Activated CD4-positive, alpha-beta T cell treated with anti-CD3 and anti-CD28 coated beads for 4 hours (primary cell): Measurements from ENCODE around the gene PSD4.

ENCODE experiments used
- DNase-seq, 2 donors: peaks; one replicate each; pipeline ENCODE4 v3.0.0-alpha.2; 2020

PSD4 gene

DNA sequence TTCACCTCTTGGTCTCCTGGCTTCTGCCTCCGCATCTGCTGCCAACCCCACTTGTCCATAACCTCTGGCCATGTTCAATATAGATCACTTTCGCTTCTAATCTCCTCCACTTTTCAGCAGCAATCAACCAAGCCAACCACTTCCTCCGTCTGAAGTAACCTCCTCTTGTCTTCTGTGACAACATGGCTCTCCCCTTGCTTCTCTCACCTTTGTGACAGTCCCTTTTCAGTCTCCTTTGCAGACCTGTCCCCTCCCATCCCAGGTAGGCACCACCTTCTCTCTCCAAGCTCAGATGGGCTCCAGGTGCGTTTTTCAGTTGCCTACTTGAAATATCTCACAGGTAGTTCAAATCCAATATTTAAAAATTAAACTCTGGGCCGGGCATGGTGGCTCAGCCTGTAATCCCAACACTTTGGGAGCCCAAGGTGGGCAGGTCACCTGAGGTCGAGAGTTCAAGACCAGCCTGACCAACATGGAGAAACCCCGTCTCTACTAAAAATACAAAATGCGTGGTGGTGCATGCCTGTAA lies 4.7 kb upstream of the PSD4 start:
- DNase-seq = no peak

DNA sequence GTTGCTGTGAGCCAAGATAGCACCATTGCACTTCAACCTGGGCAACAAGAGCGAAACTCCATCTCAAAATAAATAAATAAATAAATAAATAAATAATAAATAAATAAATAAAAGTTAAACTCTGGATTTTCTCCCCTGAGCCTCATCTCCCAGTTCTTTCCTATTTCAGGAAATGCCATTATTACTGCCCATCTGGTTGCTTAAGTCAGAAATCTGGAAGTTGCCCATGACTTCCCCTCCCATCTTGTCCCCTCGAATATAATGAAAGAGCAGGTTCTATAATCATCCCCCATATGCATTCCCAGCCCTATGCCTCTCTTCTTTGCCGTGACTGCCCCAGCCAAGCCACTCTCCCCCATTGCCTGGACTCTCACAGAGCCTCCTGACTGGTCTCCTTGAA lies 4.2 kb upstream of the PSD4 start:
- DNase-seq = no peak

DNA sequence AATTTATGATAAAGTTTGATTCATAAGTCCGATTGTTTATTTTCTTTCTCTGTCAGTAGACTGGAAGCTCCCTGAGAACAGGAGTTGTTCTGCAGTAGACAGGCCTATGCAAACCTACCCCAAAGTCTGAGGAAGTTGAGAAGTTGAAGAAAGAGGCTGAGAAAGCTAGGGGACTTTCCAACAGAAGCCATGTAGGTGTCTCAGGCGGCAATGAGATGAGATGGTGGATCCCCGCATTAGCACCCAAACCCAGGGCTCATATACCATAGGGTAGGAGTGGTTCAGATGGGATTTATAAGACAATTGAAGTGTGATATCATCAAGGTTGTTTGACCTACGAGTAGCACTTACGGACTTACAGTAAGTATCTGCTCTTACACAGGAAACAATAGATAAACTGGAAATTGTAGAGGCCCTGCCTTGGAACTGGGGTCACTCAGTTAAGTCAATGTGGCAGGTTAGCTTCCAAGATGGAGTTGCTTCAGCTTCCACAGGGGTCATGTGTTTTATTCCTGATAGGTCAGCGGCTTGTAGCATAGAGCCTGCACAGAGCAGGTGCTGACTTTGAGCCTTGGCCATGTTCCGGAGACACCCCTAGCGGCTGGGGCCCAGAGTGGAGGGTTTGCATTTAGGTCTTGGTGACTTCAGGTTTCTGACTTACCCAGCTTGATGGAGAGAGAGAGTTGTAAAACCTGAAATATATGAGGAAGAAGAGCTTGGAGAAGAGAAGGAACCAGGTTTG lies 2.3 kb upstream of the PSD4 start:
- DNase-seq = no peak

DNA sequence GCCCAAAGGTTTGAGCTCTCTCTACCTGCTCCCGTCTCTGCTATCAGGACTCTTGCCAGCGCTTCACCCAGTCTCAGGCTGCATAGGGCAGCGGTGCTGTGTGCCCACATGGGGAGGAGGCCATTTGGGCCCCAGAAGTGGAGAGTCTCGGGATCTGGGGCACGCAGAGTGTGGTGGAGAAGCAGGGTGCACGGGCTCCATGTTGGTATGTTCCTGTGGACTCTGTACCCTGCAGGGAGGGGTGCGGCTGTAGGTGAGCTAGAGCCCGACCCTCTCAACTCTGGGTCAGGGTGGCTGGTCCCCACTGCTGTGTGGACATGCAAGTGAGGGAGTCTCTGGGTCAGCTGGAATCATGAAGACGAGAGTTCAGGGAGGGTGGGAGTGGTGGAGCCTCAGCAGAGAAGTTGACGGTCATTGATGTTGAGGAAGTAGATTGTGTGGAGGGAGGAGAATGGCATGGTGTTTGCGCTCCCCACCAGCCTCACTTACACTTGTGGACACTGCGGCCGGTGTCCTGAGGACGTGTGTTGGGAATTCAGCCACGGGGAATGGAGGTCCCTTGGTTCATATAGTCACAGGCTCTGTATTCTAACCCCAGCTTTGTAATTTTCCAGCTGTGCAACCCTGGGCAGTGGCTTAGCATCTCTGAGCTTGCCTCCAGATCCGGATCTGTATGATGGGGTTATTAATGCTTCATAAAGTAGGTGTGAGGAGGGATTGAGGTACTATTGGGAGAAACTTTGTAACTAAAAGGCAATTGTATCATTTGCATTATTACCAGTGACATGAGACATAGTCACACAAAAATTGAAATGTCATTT lies 840 bp upstream of the PSD4 start:
- DNase-seq = no peak

DNA sequence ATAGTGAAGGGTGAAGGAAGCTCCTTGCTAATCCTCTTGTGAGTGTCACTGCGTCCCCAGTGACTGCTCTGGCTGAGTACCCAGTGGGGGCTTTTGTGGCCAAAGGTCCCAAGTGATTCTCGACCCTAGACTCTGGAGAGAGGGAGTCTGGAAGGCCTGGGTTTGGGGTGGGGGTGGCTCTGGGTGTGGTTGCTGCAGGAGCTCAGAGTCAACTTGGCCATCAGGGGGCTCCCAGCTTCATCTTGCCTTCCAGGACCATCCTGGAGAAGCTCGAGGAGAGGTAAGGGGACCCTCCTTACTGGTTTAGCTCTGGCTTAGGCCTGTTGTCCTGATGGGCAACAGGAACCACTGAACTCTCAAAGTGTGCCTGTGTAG lies 592 bp downstream of the PSD4 start:
- DNase-seq = no peak

DNA sequence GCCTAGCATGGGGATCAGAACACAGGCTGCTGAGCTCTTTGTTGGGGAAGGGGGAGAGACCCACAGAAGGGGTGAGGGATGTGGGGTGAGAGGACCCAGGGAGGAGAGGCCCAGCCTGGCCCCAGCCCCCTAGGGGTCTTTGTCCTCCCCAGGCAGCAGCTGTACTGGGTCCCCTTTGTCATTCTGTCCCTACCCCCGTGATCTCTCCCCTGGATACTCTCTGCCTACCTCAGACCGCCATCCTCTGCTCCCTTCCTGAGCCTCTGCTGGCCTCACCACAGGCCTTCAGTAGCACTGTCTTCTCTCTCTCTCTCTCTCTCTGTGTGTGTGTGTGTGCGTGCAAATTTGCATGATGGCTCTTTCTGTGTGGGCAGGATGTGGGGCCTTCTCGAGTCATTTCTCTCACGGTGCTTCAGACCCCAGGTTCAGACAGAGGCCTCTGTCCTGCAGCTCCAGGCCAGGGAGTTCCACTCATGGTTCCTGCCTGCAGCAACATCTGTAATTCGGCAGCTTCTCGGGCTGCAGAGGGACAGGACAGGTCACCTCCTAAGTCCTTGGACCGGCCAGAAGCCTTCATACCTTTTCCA lies 1.4 kb downstream of the PSD4 start:
- DNase-seq = peak; percentile 50 to 59

DNA sequence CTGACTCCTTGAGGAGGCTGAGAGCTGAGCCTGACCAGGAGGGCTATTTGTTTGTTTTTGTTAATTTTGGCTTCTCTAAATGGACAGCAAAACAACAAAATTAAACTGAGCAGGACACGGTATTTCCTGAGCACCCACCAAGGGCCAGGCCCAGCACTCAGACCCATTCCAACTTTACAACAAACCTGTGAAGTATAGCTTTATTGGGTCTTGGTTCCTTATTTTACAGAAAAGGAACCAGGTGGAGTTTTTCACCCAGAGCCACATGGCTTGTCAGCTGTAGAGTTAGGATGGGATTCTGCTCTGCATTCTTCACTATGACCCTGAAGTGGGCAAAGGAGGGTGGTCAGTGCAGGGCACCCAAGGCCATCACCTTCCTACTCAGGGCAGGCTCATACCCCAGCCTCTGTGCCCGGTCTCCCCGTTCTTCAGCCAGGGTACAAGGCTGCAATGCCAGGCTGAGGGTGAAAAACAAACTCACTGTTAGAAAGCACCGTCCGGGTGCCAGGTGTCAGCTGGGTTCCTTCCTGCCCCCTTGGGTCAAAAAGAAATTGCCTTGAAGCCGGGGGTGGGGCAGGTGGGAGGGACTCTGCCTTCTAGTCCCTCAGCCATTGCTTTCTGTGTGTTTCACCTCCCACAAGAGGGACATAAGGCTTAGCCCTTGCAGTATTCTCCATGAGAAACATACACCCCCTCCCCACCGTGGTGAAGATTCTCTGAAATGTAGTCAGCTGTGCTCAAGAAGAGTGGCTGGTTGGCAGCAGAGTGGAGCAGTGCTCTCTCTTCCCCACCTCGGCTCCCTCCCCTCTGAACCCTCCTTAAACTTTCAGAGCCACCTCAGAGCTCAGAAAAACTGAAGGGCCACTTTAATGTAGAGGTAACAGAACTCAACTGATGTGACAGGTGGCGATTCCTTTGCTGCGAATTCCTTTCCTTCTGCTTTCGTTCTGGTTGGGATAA lies 2.2 kb downstream of the PSD4 start:
- peak in 1 of 2 donors; percentile 29 for DNase-seq

DNA sequence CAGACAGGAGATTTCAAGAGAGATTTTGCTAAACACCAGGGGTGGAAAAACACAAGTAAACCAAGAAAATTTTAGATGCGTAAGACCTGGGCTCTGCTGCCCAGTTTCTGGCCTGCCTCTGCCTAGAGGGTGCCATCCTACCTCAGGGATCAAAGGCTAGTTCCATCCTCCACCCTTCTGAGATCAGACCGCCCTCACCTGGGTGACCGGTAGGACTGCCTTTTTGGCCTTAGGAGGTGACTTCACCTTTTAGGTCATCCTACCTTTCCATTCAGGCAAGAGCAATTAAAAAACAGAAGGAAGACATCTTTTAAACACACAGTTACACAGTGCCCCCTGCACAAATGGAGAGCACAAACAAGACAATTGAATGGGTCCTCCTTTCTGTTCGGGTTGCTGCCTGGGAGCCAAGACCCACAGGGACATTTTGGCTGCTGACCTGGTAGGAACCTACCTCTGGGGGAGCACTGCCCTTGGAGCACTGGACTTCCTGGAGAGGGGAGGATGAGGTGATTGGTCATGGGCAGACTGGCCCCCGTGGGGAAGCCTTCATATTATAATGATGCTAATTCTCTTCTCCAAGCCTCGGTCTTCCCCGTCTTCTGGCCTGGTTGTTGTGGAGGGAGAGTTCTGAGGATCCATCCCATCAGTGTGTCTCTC lies 3.1 kb downstream of the PSD4 start:
- no peak for DNase-seq

DNA sequence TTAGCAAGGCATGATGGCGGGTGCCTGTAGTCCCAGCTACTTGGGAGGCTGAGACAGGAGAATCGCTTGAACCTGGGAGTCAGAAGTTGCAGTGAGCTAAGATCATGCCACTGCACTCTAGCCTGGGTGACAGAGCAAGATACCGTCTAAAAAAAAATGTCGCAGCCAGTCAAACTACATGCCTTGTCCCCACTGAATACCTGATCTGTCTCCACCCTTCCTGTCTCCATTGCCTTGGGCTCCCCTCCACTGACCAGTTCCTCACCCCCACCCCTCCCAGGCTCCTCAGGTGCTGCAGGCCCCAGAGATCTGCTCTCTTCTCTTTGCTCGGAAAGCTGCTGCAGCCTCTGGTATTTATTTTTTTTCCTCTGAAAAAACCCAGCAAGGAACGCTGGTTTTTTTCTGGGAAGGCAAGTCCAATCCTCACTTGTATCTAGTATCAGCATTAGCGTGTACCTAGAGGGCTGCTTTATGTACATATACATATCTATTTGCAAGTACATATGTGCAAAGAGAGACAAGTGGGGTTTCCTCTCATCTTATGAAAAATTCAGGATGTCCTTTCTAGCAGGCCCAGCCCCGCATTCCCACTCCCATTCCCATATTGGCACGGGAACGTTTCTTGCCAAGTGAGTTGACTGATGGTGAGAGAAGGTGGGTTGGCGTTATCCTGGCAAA lies 4.4 kb downstream of the PSD4 start:
- DNase-seq = no peak

DNA sequence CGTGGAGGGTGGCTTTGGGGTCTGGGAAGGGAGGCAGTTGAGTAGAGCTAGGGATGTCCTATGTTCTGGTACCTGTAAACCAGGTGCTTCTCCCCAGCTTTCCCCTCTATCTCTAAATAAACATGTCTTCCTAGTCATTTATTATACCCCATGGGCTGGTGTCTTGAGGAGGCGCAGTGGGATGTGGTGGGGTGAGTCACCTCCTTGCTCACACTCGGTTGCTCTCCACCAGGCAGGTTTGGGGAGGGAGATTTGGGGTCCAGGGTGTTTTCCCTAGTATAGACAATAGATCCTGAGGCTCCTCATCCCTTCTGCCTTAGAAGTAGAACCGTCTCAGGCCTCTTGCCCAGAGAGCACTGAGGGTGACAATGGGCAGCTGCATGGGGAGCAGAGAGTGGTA lies 5.1 kb downstream of the PSD4 start:
- peak; percentile 54 to 56 for DNase-seq

DNA sequence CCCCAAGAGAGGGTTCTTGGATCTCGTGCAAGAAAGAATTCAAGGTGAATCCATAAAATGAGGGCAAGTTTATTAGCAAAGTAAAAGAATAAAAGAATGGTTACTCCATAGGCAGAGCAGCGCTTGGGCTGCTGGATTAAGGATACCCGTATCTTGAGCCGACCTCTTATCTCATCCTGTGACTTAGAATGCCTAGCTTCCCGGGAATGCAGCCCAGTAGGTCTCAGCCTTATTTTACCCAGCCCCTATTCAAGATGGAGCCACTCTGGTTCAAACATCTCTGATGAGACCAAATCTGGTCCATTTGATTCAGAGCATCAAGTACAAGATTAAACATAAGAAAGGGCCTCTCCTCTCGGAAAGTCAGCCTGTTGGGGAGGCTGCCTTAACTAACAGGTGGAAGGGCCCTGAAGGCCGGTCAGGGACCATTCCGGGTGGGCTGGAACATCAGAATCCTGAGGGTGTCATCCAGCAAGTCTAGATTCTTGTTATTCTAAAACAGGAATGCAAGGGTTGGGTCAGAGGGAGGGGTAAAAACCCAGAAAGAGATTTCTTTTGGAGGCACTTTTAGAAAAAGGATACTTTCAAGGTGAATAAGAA lies 5.8 kb downstream of the PSD4 start:
- no peak for DNase-seq

DNA sequence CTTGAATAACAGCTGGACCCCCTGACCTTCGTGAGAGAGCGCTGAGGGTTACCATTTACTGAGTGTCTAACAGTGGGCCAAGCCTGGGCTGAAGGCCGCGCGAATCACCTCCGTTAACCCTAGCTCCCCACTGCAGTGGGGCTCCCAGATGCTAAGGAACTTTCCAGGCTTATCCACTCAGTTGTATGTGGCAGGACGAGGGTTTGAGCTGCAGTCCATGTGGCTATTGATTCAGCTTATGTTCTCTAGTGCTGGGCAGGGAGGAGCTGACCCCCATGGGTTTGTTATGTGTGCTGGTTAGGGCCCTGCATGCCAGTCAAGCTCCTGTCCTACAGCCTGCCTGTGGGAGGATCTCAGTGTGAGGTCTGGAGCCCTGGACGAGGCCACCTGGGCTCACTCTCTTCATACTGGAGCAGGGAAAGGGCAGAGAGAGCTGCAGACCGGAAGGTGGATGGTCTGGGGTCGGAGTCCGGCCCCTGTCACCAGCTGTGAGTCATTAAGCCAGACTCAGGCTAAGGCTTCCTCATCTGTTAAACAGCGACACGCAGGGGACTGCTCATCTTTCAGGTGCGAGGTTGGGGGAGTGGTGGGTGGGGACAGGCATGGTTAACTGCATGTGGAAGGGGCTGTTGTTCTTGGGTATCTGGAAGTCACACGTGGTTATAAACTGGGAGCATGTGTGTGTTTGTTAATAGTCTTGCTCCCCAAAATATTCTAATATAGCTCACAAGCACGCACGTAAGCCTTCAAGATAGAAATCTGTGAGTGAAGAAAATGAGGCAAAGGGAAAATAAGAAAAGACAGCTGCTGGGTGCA lies 6.6 kb downstream of the PSD4 start:
- DNase-seq = no peak

DNA sequence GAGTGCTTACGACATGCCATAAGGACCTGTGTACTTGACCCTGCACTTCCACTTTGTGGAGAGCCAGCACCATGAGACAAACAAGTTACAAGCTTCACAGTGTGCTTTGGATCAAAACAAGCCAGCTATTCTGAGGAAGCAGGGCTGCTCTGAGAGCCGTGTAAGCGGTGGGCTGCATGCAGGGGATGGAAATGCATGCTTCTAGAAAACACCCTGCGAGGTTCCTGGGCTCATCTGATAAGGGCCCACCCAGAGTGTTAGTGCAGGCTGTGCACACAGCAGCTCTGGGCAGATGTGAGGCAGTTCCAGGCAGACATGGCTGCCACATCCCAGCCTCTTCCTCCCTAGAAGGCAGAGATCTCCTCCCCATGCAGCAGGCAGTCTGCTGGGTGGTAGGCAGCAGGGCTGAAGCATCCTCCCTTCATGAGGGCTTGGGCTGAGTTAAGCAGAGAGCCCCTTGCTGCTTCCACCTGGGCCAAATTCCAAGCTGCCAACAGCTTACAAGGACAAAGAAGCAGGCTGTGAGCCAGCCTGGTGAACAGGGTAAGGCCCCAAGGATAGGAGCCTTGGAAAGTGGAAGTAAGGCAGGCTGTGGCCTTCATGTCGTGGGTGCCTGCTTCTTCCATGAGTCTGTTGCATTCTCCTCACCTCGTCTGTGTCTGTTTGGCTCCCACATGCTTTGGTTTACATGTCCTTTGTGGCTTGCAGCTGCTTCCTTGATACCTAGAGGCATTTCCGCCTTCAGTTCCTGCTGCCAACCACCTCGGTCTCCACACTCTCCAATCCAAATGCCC lies 7.7 kb downstream of the PSD4 start:
- no peak for DNase-seq

DNA sequence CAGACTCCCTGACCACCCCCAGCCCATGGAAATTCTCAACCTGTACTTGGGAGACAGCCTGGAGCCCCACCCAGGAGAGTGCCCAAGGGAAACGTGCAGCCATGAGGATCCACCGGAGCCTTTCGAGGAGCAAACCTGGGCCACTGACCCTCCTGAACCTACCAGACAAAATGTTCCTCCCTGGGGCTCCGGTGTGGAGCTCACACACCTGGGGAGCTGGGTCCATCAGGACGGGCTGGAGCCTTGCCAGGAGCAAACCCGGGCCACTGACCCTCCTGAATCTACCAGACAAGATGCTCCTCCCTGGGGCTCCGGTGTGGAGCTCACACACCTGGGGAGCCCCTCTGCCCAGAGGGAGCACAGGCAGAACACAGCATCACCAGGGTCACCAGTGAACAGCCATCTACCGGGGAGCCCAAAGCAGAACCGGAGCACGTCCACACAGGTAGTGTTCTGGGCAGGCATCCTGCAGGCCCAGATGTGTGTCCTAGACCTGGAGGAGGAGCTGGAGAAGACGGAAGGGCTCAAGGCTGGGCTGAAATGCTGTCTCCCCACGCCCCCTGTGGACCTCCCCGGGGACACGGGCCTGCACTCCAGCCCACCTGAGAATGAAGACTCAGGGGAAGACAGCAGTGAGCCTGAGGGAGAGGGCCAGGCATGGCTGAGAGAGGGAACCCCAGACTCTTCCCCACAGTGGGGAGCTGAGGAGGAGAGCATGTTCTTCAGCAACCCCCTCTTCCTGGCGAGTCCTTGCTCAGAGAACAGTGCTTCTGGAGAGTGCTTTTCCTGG lies 8.9 kb downstream of the PSD4 start:
- no peak for DNase-seq

DNA sequence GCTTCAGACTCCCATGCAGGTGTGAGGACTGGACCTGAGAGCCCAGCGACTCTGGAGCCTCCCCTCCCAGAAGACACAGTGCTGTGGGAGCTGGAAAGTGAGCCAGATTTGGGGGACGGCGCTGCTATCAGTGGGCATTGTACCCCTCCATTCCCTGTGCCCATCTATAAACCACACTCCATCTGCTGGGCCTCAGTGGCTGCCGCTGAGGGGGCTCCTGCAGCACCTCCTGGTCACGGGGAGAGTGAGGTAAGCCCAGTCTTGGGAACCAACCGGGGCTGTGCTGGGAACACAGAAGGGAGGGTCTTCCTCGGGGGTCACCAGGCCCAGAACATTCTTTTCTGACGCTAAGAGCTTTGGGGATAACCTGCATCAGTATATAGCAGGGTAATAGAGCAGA lies 9.5 kb downstream of the PSD4 start:
- no peak for DNase-seq

DNA sequence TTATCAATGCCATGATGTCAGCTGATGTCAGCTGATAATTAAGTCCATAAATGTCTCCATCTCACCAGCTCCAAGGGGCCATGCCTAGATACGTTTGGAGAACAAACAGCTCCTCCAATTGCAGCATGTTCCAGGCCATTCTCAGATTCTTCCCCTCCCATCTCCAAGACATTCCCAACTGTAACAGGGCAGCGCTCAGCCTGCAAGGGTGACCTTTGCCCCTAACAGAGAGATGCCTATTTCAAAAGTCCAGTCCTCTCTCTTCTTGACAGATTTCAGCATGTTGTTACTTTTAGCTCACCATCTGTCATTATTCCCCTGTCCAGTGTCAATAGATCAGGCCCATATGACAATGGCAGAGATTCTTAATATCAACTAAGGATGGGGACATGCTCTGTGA lies 9.9 kb downstream of the PSD4 start:
- no peak for DNase-seq

DNA sequence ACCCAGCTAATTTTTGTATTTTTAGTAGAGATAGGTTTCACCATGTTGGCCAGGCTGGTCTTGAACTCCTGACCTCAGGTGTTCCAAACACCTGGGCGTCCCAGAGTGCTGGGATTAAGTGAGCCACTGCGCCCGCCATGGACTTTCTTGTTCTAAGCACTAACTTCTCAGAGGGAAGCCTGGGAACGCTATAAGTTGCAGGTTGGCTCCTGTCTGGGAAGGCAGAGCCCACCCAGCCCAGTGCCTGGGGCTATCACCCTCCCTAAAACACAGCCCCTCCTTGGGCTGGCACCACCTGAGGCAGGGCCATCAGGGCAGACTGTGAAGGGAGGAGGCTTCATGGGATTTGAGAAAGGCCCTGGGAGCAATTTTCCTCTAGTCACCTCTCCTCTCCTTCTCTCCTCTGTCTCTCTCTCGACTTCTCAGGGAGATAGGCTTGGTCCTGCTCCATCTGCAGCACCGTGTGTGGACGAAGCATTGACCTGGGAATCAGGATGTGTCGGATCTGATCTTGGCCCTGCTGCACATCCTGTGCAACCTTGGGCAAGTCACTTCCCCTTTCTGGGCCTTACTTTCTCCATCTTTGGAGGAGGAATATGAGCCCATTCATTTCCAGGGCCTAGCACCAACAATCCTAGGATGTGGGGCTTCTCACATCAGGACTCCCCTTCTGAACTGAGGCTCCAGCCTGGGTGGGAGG lies 10.9 kb downstream of the PSD4 start:
- DNase-seq = no peak
